Gastroesophageal sphincter (tissue), 4 donors: ENCODE data around the gene CEP131. TPM values are rescaled to one million over a fixed set of nuclear protein-coding genes. Genes with fewer than 3 reads are reported as not detected.

Experiments used
- ATAC-seq: fragments of 150-250 bp; one replicate; pipeline ENCODE4 v1.9.1; 2016; ENCODE audit warnings: mild to moderate bottlenecking, moderate library complexity
- H3K27ac ChIP-seq, 4 donors: fragments of 200-600 bp; sonication (generic) in 3 of 4; 1 replicate in 3 of 4; 2 replicates in 1 of 4; pipeline ENCODE4 v1.5.1; 2016 to 2019
- H3K27me3 ChIP-seq: fragments of 200-600 bp; sonication (generic); one replicate; pipeline ENCODE4 v1.5.1; 2019
- H3K36me3 ChIP-seq, 2 donors: fragments of 200-600 bp; sonication (generic); one replicate each; pipeline ENCODE4 v1.5.1; 2019; ENCODE audit warnings: control low read depth in 1 of 2
- H3K4me1 ChIP-seq, 3 donors: fragments of 200-600 bp; sonication (generic); 1 replicate in 2 of 3; 2 replicates in 1 of 3; pipeline ENCODE4 v1.5.1; 2016 to 2019; ENCODE audit warnings: control low read depth in 2 of 3
- H3K4me3 ChIP-seq, 2 donors: fragments of 200-600 bp; sonication (generic); one replicate each; pipeline ENCODE4 v1.5.1; 2019; ENCODE audit warnings: mild to moderate bottlenecking in 1 of 2, moderate library complexity in 1 of 2
- H3K9me3 ChIP-seq, 3 donors: fragments of 200-600 bp; sonication (generic); one replicate each; pipeline ENCODE4 v1.5.1; 2017 to 2019; ENCODE audit warnings: control low read depth in 2 of 3
- CTCF ChIP-seq, 4 experiments: fragments of 200-600 bp in 2 of 4; fragments of 450-650 bp in 2 of 4; sonication (generic) in 1 of 4; IDR thresholded peaks; one replicate each; pipeline ENCODE4 v1.5.1; 2017 to 2019; ENCODE audit warnings: antibody characterized with exemption in 4 of 4, mild to moderate bottlenecking in 2 of 4, moderate library complexity in 2 of 4
- EP300 ChIP-seq: sonication (generic); formaldehyde crosslinking; IDR thresholded peaks from one replicate; pipeline ENCODE4 v1.6.1; 2017; ENCODE audit warnings: antibody characterized with exemption, mild to moderate bottlenecking
- POLR2A ChIP-seq, 2 donors: fragments of 450-650 bp; IDR thresholded peaks; one replicate each; pipeline ENCODE4 v1.6.1; 2017; ENCODE audit warnings: antibody characterized with exemption in 2 of 2, mild to moderate bottlenecking in 2 of 2, moderate library complexity in 1 of 2
- POLR2AphosphoS5 ChIP-seq: sonication (generic); formaldehyde crosslinking; IDR thresholded peaks from one replicate; pipeline ENCODE4 v1.6.1; 2017; ENCODE audit warnings: antibody characterized with exemption
- WGBS, 2 donors: methylation state at CpG; one replicate each; pipeline ENCODE4 v1.1.5; 2018; ENCODE audit warnings: low coverage in 1 of 2; 5-methylcytosine and 5-hydroxymethylcytosine counted together
- total RNA-seq, 4 donors: library from RNA; depleted of rRNA; stranded (reverse); fragments of >200 nt; gene quantifications; one replicate each; pipeline ENCODE4 v1.1.0, GENCODE V29; 2016

CEP131 gene
- total RNA-seq, 4 donors from 2014 or later, result 4.4 to 12.0 (median 6.4) TPM

- Histone ChIP-seq H3K9me3 (no peaks in the 10 kb centered on the region), H3K36me3 (peaks cover 0 to 75% of the 10 kb centered on the region in 2 donors), H3K4me1 (peaks cover 0 to 4% (median 0%) of the 10 kb centered on the region in 3 donors), H3K27me3 (no peaks in the 10 kb centered on the region), H3K27ac (peak overlapping the region in 1 of 4 donors; percentile 32), H3K4me3 (no peak overlapping the region)
- WGBS, 2 donors, result 100% methylated on average over 1 of the region's 45 CpGs; no CpG with 5 or more reads in 1 of the 2 donors
- TF ChIP-seq POLR2AphosphoS5 (no peak), CTCF (IDR thresholded peaks at IDR 0.05) (no peak), POLR2A (IDR thresholded peaks at IDR 0.05) (no peak), EP300 (no peak)
- ATAC-seq, result peak; percentile 23
Observed at GRCh38 chr17:81196505-81197408, 26.0 kb downstream of the CEP131 start.

DNA sequence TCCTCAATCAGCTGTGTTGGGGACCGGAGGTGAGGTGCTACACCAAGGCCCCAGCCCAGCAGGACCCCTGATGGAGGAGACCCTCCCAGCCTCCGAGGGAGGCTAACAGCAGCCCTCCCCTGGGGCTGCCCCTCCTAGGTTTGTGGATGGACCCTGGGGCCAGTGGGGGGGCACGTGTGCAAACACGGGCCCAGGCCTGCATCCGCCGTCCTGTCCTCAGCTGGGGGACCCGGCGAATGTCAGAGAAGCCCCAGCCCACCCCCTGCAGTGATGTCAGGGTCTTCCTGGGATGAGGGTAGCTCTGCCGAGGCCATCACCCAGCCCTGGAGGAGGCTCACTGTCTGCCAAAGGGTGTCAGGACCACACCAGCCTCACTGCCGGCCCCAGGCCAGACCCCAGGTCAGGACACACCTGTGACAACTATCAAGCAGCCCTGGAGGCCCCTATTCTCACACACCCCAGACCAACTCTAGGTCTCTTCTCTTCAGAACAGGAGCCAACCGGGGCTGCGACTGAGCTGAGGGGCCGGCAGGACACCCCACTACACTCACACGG, 26.7 kb downstream of the CEP131 start:
- H3K4me3 ChIP-seq, result no peak overlapping the region
- H3K36me3 ChIP-seq, result peaks cover 0 to 82% of the 10 kb centered on the region in 2 donors
- no peak for TF ChIP-seq CTCF (IDR thresholded peaks at IDR 0.05)
- no peak for TF ChIP-seq POLR2A (IDR thresholded peaks at IDR 0.05)
- TF ChIP-seq EP300, result no peak
- no peak for TF ChIP-seq POLR2AphosphoS5
- no CpG with 5 or more reads among the region's 14 CpGs for WGBS, 2 donors
- no peak overlapping the region for H3K27ac ChIP-seq
- peaks cover 0 to 4% (median 0%) of the 10 kb centered on the region in 3 donors for H3K4me1 ChIP-seq
- no peak for ATAC-seq
- H3K27me3 ChIP-seq, result no peaks in the 10 kb centered on the region
- no peaks in the 10 kb centered on the region for H3K9me3 ChIP-seq

DNA sequence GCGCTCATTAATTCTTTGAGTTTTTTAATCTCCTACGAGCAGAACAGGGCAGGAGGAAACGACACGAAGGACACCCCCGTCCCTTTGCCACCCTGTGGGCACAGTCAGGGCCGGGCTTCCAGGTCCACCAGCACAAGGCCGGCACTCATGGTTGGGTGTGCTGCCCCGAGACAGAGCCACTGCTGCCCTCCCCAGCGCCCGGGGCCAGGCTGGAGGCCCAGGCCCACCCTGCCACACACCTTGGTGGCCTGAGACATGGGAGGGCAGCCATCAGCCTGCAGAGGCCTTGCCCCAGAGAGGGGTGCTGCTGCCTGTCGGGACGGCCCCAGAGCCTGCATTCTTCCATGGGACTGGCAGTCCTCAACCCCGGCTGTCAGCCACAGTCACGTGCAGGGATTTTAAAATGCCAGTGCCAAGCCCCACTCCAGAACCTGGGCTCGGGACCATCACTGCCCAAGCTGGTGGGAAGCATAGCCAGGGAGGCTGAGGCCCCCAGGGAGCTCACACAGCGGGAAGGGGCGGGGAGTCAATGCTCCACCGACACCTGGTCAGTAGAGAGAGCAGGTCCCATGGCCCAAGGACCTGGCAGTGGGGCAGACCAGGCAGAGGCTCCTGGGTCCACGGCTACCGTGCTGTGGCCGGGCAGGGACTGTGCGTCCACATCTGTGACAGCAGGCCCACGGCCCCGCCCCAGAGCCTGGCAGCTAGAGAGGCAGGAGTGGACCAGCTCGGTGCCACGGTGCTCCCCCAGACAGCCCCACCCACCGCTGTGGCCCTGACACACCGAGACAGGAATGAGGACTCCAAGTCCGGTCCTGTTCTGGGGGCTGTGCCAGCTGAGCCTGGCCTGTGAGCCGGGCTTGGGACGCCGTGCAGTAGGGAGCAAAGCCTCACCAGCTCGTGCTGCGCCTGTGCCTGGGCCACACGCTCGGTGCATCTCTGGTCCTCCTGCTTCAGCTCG, 27.5 kb downstream of the CEP131 start:
- no peak for ATAC-seq
- H3K9me3 ChIP-seq, result no peaks in the 10 kb centered on the region
- peaks cover 0 to 89% of the 10 kb centered on the region in 2 donors for H3K36me3 ChIP-seq
- no peak overlapping the region for H3K27ac ChIP-seq
- no peak for TF ChIP-seq CTCF (IDR thresholded peaks at IDR 0.05)
- WGBS, 2 donors, result 85 to 86% methylated on average over 4 to 7 of the region's 37 CpGs
- no peaks in the 10 kb centered on the region for H3K27me3 ChIP-seq
- H3K4me1 ChIP-seq, result peaks cover 0 to 4% (median 0%) of the 10 kb centered on the region in 3 donors
- no peak overlapping the region for H3K4me3 ChIP-seq

DNA sequence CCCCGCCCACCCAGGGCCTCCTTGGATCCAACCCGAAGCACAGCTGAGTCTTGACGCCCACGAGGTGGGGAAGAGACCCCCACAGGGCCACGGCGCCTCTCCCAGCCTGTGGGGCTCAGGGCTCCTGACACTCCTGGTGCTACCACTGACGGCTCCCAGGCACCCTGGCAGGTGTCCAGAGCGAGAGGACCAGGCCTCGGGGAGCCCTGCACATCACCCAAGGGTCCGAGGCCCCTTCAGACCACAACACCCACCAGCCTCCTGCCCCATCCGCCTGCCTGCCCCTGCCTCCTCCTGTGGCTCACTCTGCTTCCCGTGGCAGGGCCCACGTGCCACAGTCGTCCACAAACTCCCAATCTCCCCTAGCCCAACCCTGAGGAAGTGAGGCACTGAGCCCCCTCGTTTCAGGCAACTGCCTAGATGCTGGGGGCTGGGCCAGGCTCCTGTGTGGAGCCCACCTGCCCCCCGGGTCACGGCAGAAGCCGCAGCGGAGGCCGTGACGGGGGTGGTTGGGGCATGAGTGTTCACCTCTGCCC, 28.5 kb downstream of the CEP131 start:
- peaks cover 0 to 4% (median 0%) of the 10 kb centered on the region in 3 donors for H3K4me1 ChIP-seq
- ATAC-seq, result no peak
- no peaks in the 10 kb centered on the region for H3K27me3 ChIP-seq
- no peak for TF ChIP-seq CTCF (IDR thresholded peaks at IDR 0.05)
- no peak for TF ChIP-seq POLR2AphosphoS5
- no peak for TF ChIP-seq EP300
- no peak for TF ChIP-seq POLR2A (IDR thresholded peaks at IDR 0.05)
- no peak overlapping the region for H3K4me3 ChIP-seq
- H3K36me3 ChIP-seq, result peaks cover 0 to 87% of the 10 kb centered on the region in 2 donors
- H3K27ac ChIP-seq, result no peak overlapping the region
- WGBS, 2 donors, result no CpG with 5 or more reads among the region's 21 CpGs
- no peaks in the 10 kb centered on the region for H3K9me3 ChIP-seq
